ENCODE measurements around the gene RAI14. TPM values are rescaled to one million over a fixed set of nuclear protein-coding genes. Genes with fewer than 3 reads are reported as not detected.

The RAI14 gene
- total and polyA plus RNA-seq, 2 donors (not counting 3 experiments of a cell fraction or from before 2014, with no cell fraction given): 114 to 369 TPM

DNA sequence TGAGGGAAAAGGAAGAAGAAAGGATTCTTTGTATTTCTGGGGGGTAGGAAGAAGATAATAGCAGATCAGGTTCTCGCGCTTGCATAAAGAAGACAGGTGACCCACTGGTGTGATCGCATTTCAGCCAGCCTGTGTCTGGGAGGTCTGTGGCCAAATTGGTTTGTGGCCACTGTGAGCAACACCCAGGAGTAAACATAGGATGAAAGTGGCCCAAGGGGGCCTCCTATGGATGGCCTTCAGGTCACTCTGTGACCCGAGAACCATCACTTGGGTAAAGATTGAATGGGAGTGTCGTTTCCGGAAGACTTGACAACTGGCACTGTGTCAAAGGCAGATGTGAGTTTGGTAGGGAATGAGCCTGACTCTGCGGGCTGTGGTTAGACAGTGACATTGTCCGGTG, 34.2 kb downstream of the RAI14 start:
- Histone ChIP-seq H3K79me2 (ENCODE audit: control insufficient read depth, insufficient read depth, low read length) (peaks cover 95% of the 10 kb centered on the region), H3K9me1 (replicated peaks; ENCODE audit: control insufficient read depth, extremely low read depth, insufficient read depth, low read length) (no peaks in the 10 kb centered on the region), H3K27me3 (ENCODE audit: control insufficient read depth in 2 of 2, insufficient read depth in 2 of 2, low read length in 2 of 2) (no peaks in the 10 kb centered on the region), H3K27ac (ENCODE audit: insufficient read depth, low read depth, low read length) (peak overlapping the region; percentile 20), H3K9ac (replicated peaks; ENCODE audit: extremely low read depth, insufficient read depth, low read length) (no peak overlapping the region), H3K4me1 (ENCODE audit: control insufficient read depth, extremely low read depth, insufficient read depth, low read length) (peaks cover 47% of the 10 kb centered on the region), H3K9me3 (replicated peaks; ENCODE audit: control insufficient read depth, insufficient read depth, low read length) (no peaks in the 10 kb centered on the region), H2AFZ (ENCODE audit: low read depth, low read length) (no peak overlapping the region), H3K4me2 (ENCODE audit: insufficient read depth, low read length) (no peak overlapping the region), H3K4me3 (replicated peaks in 1 of 3; ENCODE audit: insufficient read depth in 1 of 3, low read depth in 1 of 3, low read length in 3 of 3) (no peak overlapping the region), H3K36me3 (ENCODE audit: control insufficient read depth in 2 of 2, extremely low read depth in 1 of 2, insufficient read depth in 2 of 2, low read length in 2 of 2) (peaks cover 24 to 50% of the 10 kb centered on the region in 2 experiments), H4K20me1 (replicated peaks; ENCODE audit: control insufficient read depth, extremely low read depth, insufficient read depth, low read length) (no peaks in the 10 kb centered on the region)
- TF ChIP-seq POLR2AphosphoS5 (IDR thresholded peaks at IDR 0.05; ENCODE audit: insufficient read depth, low read depth, low read length) (no peak), EZH2 (IDR thresholded peaks at IDR 0.05; ENCODE audit: borderline replicate concordance, low read depth, low read length, severe bottlenecking) (no peak)
- intact Hi-C loops (cut with micrococcal nuclease) (no loop called here), dilution Hi-C loops (cut with MboI; ENCODE audit: extremely low pct_ligation_motif_present, low sequenced_read_pairs) (no loop called here)
- BruUV-seq (replicated peaks): no TSS peak
- FAIRE-seq (no peak), DNase-seq (ENCODE audit: low read depth, low spot score) (no peak)
- ChIA-PET CTCF (interaction anchor here (0.9 to 2.4 kb wide), 3 partner anchors 167 to 173 kb away, joined by 3 to 8 read pairs (median 3); no protein-coding TSS in a partner anchor), POLR2A (no interaction called here)

DNA sequence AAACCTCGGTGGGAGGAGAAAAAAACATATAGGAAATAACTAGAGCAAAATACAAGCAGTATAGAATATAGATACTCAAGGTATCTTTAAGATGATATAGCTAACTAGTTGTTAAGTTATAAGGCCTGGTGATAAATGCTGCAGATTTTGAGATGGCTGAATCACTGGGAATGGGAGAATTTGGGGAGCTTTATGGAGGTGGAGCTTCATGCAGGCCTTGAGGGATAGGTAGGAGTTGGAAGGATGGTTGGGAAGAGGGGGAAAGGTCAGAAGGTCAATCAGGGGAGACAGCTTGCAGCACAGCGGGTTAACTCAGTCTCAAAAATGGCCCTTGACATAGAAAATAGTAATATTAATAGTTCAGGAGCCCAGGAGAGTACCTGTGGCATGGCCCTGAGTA, 34.8 kb downstream of the RAI14 start:
- H3K9me3 ChIP-seq (replicated peaks; ENCODE audit: control insufficient read depth, insufficient read depth, low read length): no peaks in the 10 kb centered on the region
- ChIA-PET CTCF (interaction anchor here (1.0 to 2.4 kb wide), 4 partner anchors 11 to 174 kb away, joined by 3 to 8 read pairs (median 4); no protein-coding TSS in a partner anchor), POLR2A (no interaction called here)
- no peak overlapping the region for H3K4me2 ChIP-seq (ENCODE audit: insufficient read depth, low read length)
- no TSS peak for BruUV-seq (replicated peaks)
- H3K4me1 ChIP-seq (ENCODE audit: control insufficient read depth, extremely low read depth, insufficient read depth, low read length): peaks cover 42% of the 10 kb centered on the region
- H3K27ac ChIP-seq (ENCODE audit: insufficient read depth, low read depth, low read length): no peak overlapping the region
- H3K79me2 ChIP-seq (ENCODE audit: control insufficient read depth, insufficient read depth, low read length): peaks cover 95% of the 10 kb centered on the region
- H3K36me3 ChIP-seq (ENCODE audit: control insufficient read depth in 2 of 2, extremely low read depth in 1 of 2, insufficient read depth in 2 of 2, low read length in 2 of 2): peaks cover 24 to 51% of the 10 kb centered on the region in 2 experiments
- intact Hi-C loops (cut with micrococcal nuclease) (no loop called here), dilution Hi-C loops (cut with MboI; ENCODE audit: extremely low pct_ligation_motif_present, low sequenced_read_pairs) (no loop called here)
- no peak for TF ChIP-seq EZH2 (IDR thresholded peaks at IDR 0.05; ENCODE audit: borderline replicate concordance, low read depth, low read length, severe bottlenecking)
- no peak for TF ChIP-seq JUN (IDR thresholded peaks at IDR 0.05; ENCODE audit: borderline replicate concordance, insufficient read depth, insufficient read length, low read depth)
- no peak for TF ChIP-seq MYC (IDR thresholded peaks at IDR 0.05; ENCODE audit: low read depth, low read length)
- TF ChIP-seq, protein P1, sequence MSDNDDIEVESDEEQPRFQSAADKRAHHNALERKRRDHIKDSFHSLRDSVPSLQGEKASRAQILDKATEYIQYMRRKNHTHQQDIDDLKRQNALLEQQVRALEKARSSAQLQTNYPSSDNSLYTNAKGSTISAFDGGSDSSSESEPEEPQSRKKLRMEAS (IDR thresholded peaks at IDR 0.05; ENCODE audit: insufficient read depth, insufficient read length): no peak
- H3K9ac ChIP-seq (replicated peaks; ENCODE audit: extremely low read depth, insufficient read depth, low read length): no peak overlapping the region
- no peaks in the 10 kb centered on the region for H4K20me1 ChIP-seq (replicated peaks; ENCODE audit: control insufficient read depth, extremely low read depth, insufficient read depth, low read length)
- no peak overlapping the region for H3K4me3 ChIP-seq (replicated peaks in 1 of 3; ENCODE audit: insufficient read depth in 1 of 3, low read depth in 1 of 3, low read length in 3 of 3)
- DNase-seq (ENCODE audit: low read depth, low spot score) (no peak), FAIRE-seq (no peak)
- no peaks in the 10 kb centered on the region for H3K9me1 ChIP-seq (replicated peaks; ENCODE audit: control insufficient read depth, extremely low read depth, insufficient read depth, low read length)
- no peaks in the 10 kb centered on the region for H3K27me3 ChIP-seq (ENCODE audit: control insufficient read depth in 2 of 2, insufficient read depth in 2 of 2, low read length in 2 of 2)
- H2AFZ ChIP-seq (ENCODE audit: low read depth, low read length): no peak overlapping the region

Data from endothelial cell of umbilical vein (primary cell).